ENCODE data around the gene PADI2. TPM values are rescaled to one million over a fixed set of nuclear protein-coding genes. Genes with fewer than 3 reads are reported as not detected.

Gene PADI2
- total and polyA plus RNA-seq, 2 donors = 1.4 to 3.6 TPM

- no peaks in the 10 kb centered on the region for H3K4me1 ChIP-seq (ENCODE audit: control insufficient read depth in 2 of 2, insufficient read depth in 2 of 2, low read length in 2 of 2)
- H3K4me3 ChIP-seq (ENCODE audit: low read length in 2 of 2) = no peak overlapping the region
- WGBS = 80% methylated on average over 11 of the region's 11 CpGs
- no peaks in the 10 kb centered on the region for H3K36me3 ChIP-seq (ENCODE audit: control insufficient read depth in 2 of 2, insufficient read depth in 2 of 2, low read length in 1 of 2)
- H3K27ac ChIP-seq (ENCODE audit: low read depth in 1 of 2, low read length in 1 of 2) = no peak overlapping the region
- H3K27me3 ChIP-seq (ENCODE audit: control insufficient read depth in 2 of 2, insufficient read depth in 1 of 2, low read length in 1 of 2) = peaks cover 0 to 3% of the 10 kb centered on the region in 2 donors
- peaks cover 0 to 10% of the 10 kb centered on the region in 2 donors for H3K9me3 ChIP-seq (ENCODE audit: control insufficient read depth in 2 of 2, insufficient read depth in 1 of 2, low read length in 1 of 2)
- no peak for DNase-seq (ENCODE audit: low read depth in 6 of 9, low spot score in 9 of 9)
Observed at GRCh38 chr1:17060306-17060749, 58.9 kb downstream of the PADI2 start.

DNA sequence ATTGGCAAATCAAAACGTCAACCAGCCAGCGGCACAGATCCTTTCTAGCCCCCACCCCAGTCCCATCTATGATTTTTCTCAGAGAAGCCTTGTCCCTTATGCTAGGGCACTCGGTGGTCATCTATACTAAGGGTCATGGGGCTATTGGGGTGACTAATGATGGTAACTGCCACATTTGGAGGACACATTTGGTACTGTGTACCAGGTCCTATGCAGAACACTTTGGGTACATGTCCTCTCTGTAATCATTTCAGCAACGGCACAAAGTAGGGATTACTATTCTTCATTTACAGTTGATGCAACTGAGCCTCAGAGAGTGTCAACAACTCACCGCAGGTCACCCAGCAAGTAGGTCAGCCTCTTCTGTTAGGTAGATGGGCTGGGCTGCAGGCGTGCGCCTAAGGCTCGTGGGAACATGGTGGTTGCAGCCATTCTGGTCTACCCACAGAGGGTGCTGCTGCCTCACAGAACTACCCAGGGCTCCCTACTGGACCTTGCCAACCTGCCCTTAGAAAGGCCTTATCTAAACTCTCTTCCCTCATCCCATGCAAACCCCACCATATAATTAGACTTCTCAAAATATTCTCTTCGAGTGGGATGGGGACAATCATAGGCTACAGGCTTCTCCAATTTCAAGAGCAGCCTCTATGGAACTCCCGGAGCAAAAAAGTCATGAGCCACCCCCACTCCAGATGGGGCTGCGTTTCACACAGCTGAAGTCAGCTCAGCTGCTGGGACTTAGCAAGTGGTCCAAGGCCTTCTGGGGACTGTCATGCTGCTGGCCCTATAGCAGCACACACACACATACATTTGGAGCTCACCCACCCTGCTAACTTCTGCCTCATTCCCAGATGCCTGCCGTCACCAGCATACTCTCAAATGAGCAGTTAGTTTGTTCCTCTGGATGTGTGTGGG, 59.6 kb downstream of the PADI2 start:
- WGBS = 53% methylated on average over 12 of the region's 12 CpGs
- Histone ChIP-seq H3K27ac (ENCODE audit: low read depth in 1 of 2, low read length in 1 of 2) (no peak overlapping the region), H3K36me3 (ENCODE audit: control insufficient read depth in 2 of 2, insufficient read depth in 2 of 2, low read length in 1 of 2) (no peaks in the 10 kb centered on the region), H3K27me3 (ENCODE audit: control insufficient read depth in 2 of 2, insufficient read depth in 1 of 2, low read length in 1 of 2) (peaks cover 0 to 3% of the 10 kb centered on the region in 2 donors), H3K4me1 (ENCODE audit: control insufficient read depth in 2 of 2, insufficient read depth in 2 of 2, low read length in 2 of 2) (no peaks in the 10 kb centered on the region), H3K9me3 (ENCODE audit: control insufficient read depth in 2 of 2, insufficient read depth in 1 of 2, low read length in 1 of 2) (peaks cover 0 to 4% of the 10 kb centered on the region in 2 donors), H3K4me3 (ENCODE audit: low read length in 2 of 2) (no peak overlapping the region)
- peak in 3 of 9 donors; percentile 13 to 32 (median 30) for DNase-seq (ENCODE audit: low read depth in 6 of 9, low spot score in 9 of 9)

- Histone ChIP-seq H3K27ac (ENCODE audit: low read depth in 1 of 2, low read length in 1 of 2) (no peak overlapping the region), H3K4me3 (ENCODE audit: low read length in 2 of 2) (no peak overlapping the region), H3K36me3 (ENCODE audit: control insufficient read depth in 2 of 2, insufficient read depth in 2 of 2, low read length in 1 of 2) (no peaks in the 10 kb centered on the region), H3K4me1 (ENCODE audit: control insufficient read depth in 2 of 2, insufficient read depth in 2 of 2, low read length in 2 of 2) (peaks cover 6 to 10% of the 10 kb centered on the region in 2 donors), H3K27me3 (ENCODE audit: control insufficient read depth in 2 of 2, insufficient read depth in 1 of 2, low read length in 1 of 2) (peaks cover 0 to 3% of the 10 kb centered on the region in 2 donors), H3K9me3 (ENCODE audit: control insufficient read depth in 2 of 2, insufficient read depth in 1 of 2, low read length in 1 of 2) (no peaks in the 10 kb centered on the region)
- 97% methylated on average over 4 of the region's 4 CpGs for WGBS
- no peak for DNase-seq (ENCODE audit: low read depth in 6 of 9, low spot score in 9 of 9)
Observed at GRCh38 chr1:17056551-17056950, 62.7 kb downstream of the PADI2 start.

GRCh38 chr1:17055801-17056200, 63.5 kb downstream of the PADI2 start:
- DNase-seq (ENCODE audit: low read depth in 6 of 9, low spot score in 9 of 9) = no peak
- Histone ChIP-seq H3K4me1 (ENCODE audit: control insufficient read depth in 2 of 2, insufficient read depth in 2 of 2, low read length in 2 of 2) (peaks cover 6 to 10% of the 10 kb centered on the region in 2 donors), H3K27ac (ENCODE audit: low read depth in 1 of 2, low read length in 1 of 2) (no peak overlapping the region), H3K27me3 (ENCODE audit: control insufficient read depth in 2 of 2, insufficient read depth in 1 of 2, low read length in 1 of 2) (peaks cover 0 to 3% of the 10 kb centered on the region in 2 donors), H3K4me3 (ENCODE audit: low read length in 2 of 2) (no peak overlapping the region), H3K9me3 (ENCODE audit: control insufficient read depth in 2 of 2, insufficient read depth in 1 of 2, low read length in 1 of 2) (no peaks in the 10 kb centered on the region), H3K36me3 (ENCODE audit: control insufficient read depth in 2 of 2, insufficient read depth in 2 of 2, low read length in 1 of 2) (no peaks in the 10 kb centered on the region)
- WGBS = 98% methylated on average over 7 of the region's 7 CpGs

DNA sequence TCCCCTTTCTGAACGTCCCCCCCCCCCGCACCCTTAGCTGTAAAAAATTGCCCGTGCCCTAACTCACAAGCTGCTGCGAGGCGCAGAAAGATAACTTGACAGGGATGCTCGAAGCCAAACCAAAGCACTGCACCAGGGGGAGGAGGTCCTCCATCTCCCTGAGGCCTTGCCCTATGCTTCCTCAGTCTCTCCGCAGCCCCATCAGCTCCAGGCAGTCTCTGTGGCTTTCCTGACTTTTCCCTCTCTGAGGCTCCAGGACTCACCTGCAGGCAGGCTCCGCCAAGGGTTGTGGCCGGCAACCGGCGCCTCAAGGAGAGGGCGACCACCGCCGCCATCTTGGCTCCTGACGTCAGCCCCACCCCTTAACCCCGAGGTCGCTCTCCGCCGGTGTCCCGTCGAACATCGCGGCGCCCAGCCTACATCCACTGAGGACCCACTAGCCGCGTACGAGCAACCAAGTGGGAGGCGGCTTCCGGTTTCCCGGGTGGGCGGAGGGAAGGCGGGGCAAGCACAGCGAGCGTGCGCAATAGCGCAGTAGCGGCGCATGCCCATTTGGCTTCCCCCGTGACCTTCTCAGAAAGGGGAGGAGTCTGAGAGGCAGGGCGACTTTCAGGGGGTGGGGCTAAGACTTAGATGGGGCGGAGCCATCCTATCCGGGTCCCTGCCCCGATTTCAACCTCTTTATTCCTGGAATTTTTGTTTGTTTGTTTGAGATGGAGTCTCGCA, 65.4 kb downstream of the PADI2 start, which contains the start of gene SDHB:
Gene SDHB, minus strand, starts transcription at position 348 of the 726 bp plus-strand sequence. Its CDS starts 13 bp downstream, at position 335.
- H3K27me3 ChIP-seq (ENCODE audit: control insufficient read depth in 2 of 2, insufficient read depth in 1 of 2, low read length in 1 of 2) = peaks cover 0 to 3% of the 10 kb centered on the region in 2 donors
- peaks cover 6 to 10% of the 10 kb centered on the region in 2 donors for H3K4me1 ChIP-seq (ENCODE audit: control insufficient read depth in 2 of 2, insufficient read depth in 2 of 2, low read length in 2 of 2)
- under 1% methylated on average over 44 of the region's 44 CpGs for WGBS
- H3K9me3 ChIP-seq (ENCODE audit: control insufficient read depth in 2 of 2, insufficient read depth in 1 of 2, low read length in 1 of 2) = no peaks in the 10 kb centered on the region
- peak within 1 kb of the TSS; percentile 67 to 92 for H3K4me3 ChIP-seq (ENCODE audit: low read length in 2 of 2)
- peaks cover 8 to 10% of the 10 kb centered on the region in 2 donors for H3K36me3 ChIP-seq (ENCODE audit: control insufficient read depth in 2 of 2, insufficient read depth in 2 of 2, low read length in 1 of 2)
- DNase-seq (ENCODE audit: low read depth in 6 of 9, low spot score in 9 of 9) = peak; percentile 92 to 99 (median 96)
- peak within 1 kb of the TSS; percentile 72 to 82 for H3K27ac ChIP-seq (ENCODE audit: low read depth in 1 of 2, low read length in 1 of 2)

- Histone ChIP-seq H3K27me3 (ENCODE audit: control insufficient read depth in 2 of 2, insufficient read depth in 1 of 2, low read length in 1 of 2) (peaks cover 0 to 2% of the 10 kb centered on the region in 2 donors), H3K36me3 (ENCODE audit: control insufficient read depth in 2 of 2, insufficient read depth in 2 of 2, low read length in 1 of 2) (peaks cover 8 to 10% of the 10 kb centered on the region in 2 donors), H3K4me1 (ENCODE audit: control insufficient read depth in 2 of 2, insufficient read depth in 2 of 2, low read length in 2 of 2) (peaks cover 6 to 10% of the 10 kb centered on the region in 2 donors), H3K27ac (ENCODE audit: low read depth in 1 of 2, low read length in 1 of 2) (peak overlapping the region; percentile 50 to 72), H3K4me3 (ENCODE audit: low read length in 2 of 2) (peak overlapping the region; percentile 67 to 92), H3K9me3 (ENCODE audit: control insufficient read depth in 2 of 2, insufficient read depth in 1 of 2, low read length in 1 of 2) (no peaks in the 10 kb centered on the region)
- no peak for DNase-seq (ENCODE audit: low read depth in 6 of 9, low spot score in 9 of 9)
- 13% methylated on average over 12 of the region's 12 CpGs for WGBS
Observed at GRCh38 chr1:17053086-17053684, 66.1 kb downstream of the PADI2 start.

- H3K4me1 ChIP-seq (ENCODE audit: control insufficient read depth in 2 of 2, insufficient read depth in 2 of 2, low read length in 2 of 2) = peaks cover 6 to 10% of the 10 kb centered on the region in 2 donors
- no peak for DNase-seq (ENCODE audit: low read depth in 6 of 9, low spot score in 9 of 9)
Observed at GRCh38 chr1:17052641-17053040, 66.6 kb downstream of the PADI2 start.

GRCh38 chr1:17052038-17052437, 67.2 kb downstream of the PADI2 start:
- H3K4me1 ChIP-seq (ENCODE audit: control insufficient read depth in 2 of 2, insufficient read depth in 2 of 2, low read length in 2 of 2) = peaks cover 6 to 10% of the 10 kb centered on the region in 2 donors
- DNase-seq (ENCODE audit: low read depth in 6 of 9, low spot score in 9 of 9) = no peak
- peaks cover 8 to 13% of the 10 kb centered on the region in 2 donors for H3K36me3 ChIP-seq (ENCODE audit: control insufficient read depth in 2 of 2, insufficient read depth in 2 of 2, low read length in 1 of 2)
- no peak overlapping the region for H3K4me3 ChIP-seq (ENCODE audit: low read length in 2 of 2)
- no peaks in the 10 kb centered on the region for H3K27me3 ChIP-seq (ENCODE audit: control insufficient read depth in 2 of 2, insufficient read depth in 1 of 2, low read length in 1 of 2)
- WGBS = 100% methylated on average over 1 of the region's 1 CpG
- no peak overlapping the region for H3K27ac ChIP-seq (ENCODE audit: low read depth in 1 of 2, low read length in 1 of 2)
- H3K9me3 ChIP-seq (ENCODE audit: control insufficient read depth in 2 of 2, insufficient read depth in 1 of 2, low read length in 1 of 2) = no peaks in the 10 kb centered on the region

More at GRCh38 chr1:17052641-17053040, 66.6 kb downstream of the PADI2 start:
- Histone ChIP-seq H3K9me3 (ENCODE audit: control insufficient read depth in 2 of 2, insufficient read depth in 1 of 2, low read length in 1 of 2) (no peaks in the 10 kb centered on the region), H3K36me3 (ENCODE audit: control insufficient read depth in 2 of 2, insufficient read depth in 2 of 2, low read length in 1 of 2) (peaks cover 8 to 13% of the 10 kb centered on the region in 2 donors), H3K27me3 (ENCODE audit: control insufficient read depth in 2 of 2, insufficient read depth in 1 of 2, low read length in 1 of 2) (no peaks in the 10 kb centered on the region), H3K4me3 (ENCODE audit: low read length in 2 of 2) (peak overlapping the region; percentile 67 to 92), H3K27ac (ENCODE audit: low read depth in 1 of 2, low read length in 1 of 2) (no peak overlapping the region)

All from thymus (tissue), 11 donors.